Islet of Langerhans (tissue), 1 donor: ENCODE measurements around the gene HERPUD2.
"Not testable (repeated sequence)": the region's sequence is repeated elsewhere in the genome, so short reads cannot be mapped to it uniquely, and the experiment has no call there.

ENCODE experiments used
- FAIRE-seq: peaks from one replicate; lab custom pipeline; 2011; peaks lifted over from hg19 to GRCh38; lab: Jason Lieb, UNC

The HERPUD2 gene

DNA sequence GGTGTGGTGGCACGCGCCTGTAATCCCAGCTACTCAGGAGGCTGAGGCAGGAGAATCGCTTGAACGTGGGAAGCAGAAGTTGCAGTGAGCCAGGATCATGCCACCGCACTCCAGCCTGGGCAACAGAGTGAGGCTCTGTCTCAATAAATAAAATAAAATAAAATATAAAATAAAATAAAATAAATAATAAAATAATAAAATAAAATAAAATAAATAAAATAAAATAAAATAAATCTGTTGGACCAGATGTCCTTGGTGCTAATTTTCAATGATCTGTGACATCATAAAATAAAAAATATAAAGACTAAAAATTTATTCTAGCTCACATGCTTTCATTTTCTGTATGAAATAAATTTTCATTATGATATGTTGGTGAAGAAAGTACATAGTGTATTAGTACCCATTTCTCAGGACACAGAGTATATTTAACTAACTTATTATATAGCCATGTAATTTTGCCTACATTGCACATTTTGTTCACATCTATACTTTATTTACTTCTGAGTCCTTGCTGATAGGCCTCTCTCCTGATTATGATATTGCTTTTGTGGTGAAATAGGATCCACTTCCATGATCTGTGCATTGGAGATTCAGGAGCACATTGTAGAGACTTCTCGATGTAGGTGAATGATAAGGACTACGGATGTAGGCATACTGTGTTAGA, 17.8 kb upstream of the HERPUD2 start:
- no peak for FAIRE-seq

DNA sequence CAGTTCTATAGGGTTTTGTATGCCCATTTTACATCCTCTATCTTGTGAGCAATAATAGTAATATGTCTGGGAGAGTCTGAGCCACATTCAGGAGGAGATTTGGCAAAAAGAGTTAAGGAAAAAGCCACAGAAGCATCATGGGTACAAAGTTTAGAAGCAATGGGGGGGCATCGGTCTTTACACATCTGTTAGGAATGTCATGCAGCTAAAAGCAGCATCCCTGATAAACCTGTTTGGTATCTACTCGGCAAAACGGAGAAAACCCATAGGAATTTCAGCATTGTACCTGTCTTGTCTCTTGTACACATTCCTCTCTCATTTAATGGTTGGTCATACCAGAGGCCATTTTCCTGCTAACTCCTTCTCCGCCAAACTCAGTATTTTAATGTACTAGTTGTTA, 12.5 kb upstream of the HERPUD2 start:
- no peak for FAIRE-seq

DNA sequence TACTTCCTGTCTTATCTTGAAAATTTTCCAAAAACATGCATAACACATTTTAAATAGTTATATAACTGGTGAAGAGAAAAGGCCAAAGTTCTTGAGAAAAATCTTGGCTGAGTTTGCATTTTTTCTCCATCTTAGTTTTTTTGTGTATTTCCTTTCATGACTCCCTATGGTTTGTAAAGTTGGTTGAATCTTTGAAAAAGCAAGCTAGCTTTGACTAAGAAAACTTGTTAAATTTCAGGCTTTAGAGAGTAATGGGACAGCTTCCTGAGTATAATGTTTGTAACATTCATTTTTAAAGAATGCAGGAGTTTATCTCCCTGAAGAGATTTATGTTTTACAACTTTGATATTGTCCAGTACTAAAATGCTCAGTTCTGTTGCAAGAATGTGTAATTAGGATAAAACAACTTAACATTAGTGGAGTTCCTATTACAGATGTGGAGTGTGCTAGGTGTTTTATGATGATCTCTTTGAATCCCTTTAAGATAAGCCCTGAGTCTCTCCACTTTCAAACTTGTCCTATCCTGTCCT, 11.1 kb upstream of the HERPUD2 start:
- no peak for FAIRE-seq

DNA sequence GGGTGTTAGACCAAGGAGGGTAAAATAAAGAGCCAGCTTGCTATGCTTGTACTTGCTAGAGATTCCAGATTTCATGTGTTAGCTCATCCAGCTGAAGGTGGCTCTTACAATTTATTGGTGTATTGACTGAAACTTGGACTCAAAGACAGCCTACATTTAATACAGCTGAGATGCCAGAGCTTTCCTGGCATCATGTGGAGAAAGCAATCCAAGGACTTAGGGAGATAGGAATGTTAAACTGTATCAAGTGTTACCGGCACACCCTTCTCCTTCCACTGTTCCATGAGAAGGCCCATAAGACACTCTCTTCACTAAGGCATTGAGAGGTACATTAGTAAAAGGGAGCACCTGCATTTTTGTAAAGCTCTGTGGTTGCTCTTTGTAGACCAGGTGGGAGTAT, 9.3 kb upstream of the HERPUD2 start:
- no peak for FAIRE-seq

DNA sequence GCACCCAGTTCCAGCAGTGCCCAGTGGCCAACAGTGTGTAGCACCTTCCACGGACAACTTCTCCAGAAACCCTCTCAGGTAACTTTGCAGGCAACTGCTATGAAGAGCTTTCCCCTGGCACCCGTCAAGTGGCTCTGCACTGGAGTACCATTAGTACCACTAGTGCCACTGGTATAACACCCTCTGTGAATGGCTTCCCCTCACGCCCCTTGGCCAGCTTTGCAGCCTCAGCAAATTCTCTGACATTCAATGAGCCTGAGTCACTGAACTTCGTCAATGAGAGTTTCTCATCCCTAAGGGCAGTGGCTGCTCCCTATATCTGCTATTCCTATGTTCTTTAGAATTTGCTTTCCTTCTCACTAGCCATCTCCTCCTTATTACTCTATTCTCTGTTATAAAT, 7.6 kb upstream of the HERPUD2 start:
- no peak for FAIRE-seq

DNA sequence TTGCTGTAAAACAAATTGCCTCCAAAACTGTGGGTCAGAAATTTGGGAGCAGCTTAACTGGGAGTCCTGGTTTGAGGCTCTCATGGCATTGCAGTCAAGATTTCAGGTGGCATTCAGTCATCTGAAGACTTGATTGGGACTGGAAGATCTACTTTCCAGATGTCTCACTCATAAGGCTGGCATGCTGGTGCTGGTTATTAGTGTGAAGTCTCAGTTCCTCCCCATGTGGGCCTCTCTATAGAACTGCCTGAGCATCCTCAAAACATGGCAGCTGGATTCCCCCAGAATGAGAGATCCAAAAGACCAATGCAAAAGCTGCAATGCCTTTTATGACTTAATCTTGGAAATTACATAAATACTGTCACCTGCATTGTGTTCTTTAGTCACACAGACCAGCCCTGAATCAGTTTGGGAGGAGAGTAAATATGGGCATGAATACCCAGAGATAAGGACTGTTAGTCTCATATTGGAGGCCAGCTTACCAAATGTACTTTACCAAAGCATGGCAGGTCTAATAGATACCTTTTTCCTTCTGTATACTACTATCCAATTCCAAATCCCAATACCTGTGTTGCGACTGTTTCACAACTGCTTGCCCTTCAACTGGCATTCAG, 6.5 kb upstream of the HERPUD2 start:
- no peak for FAIRE-seq

DNA sequence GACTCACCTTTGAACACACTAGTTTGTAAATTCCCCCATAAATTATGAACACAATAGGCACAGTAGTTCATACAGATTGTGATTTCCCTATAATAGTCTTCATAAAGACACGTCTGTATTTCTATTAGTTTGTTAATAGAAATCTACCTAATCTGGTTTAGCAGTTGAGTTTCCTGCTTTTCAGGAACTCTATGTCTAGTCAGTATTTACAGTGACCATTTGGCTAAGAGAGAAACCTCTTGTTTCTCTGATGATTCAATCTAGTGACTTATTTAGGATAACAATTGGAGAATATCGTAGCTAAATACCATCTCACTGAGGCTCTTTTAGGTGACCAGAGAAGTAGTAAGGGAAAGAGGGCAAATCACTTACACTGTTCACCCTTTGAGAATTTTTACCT, 5.9 kb upstream of the HERPUD2 start:
- no peak for FAIRE-seq

DNA sequence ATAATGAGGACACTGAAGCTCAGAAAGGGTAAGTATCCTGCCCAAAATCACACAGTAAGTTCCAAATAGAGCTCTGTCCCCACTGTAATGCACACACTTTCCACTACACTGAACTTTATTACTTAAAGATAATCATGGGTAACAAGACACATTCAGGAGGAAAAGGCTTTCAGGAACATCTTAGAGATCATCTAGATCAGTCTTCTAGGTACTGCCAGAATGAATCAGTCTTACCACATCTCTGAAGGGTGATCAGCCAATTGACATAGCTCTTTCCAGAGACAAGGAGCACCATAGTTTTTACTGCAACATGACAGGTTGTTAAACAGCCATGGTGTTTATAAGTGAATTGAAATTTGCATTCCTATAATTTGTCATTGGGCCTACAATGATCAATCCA, 5.4 kb upstream of the HERPUD2 start:
- FAIRE-seq = no peak

DNA sequence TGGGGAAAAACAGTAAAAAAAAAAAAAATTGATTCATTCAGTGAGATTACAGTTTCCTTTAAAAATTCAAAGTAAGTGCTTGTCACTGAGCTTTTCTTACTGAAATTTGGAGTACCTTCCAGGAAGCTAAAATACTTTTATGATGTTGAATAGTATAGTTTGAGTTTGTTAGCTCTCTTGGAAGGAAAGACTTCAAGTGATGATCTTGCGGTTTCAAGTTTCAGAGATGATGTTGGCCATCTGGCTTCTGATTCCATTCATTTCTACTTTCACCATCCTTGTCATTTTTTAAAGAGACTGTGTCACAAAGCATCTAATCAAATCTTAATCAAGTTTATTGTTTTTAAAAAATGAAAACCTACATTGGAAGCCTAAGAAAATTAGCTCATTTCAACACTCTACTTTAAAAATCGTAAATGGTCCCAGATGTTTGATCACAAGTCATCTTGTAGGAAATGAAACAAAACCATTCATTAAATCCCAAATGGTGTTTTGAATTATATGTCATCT, 4.9 kb upstream of the HERPUD2 start:
- no peak for FAIRE-seq

DNA sequence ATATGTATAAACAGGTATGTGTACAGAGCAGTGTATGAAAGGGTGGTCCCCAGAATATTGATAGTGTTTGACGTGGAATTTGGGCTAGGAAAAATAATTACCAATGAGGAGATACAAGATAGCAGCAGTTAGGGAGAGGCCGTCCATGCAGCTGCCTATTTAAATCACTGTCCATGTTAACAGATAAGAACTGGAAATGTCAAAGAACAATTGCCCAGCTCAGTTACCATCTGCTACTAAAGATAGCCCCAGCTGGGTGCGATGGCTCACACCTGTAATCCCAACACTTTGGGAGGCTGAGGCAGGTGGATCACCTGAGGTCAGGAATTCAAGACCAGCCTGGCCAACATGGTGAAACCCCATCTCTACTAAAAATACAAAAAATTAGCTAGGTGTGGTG, 3.4 kb upstream of the HERPUD2 start:
- FAIRE-seq = not testable (repeated sequence)

DNA sequence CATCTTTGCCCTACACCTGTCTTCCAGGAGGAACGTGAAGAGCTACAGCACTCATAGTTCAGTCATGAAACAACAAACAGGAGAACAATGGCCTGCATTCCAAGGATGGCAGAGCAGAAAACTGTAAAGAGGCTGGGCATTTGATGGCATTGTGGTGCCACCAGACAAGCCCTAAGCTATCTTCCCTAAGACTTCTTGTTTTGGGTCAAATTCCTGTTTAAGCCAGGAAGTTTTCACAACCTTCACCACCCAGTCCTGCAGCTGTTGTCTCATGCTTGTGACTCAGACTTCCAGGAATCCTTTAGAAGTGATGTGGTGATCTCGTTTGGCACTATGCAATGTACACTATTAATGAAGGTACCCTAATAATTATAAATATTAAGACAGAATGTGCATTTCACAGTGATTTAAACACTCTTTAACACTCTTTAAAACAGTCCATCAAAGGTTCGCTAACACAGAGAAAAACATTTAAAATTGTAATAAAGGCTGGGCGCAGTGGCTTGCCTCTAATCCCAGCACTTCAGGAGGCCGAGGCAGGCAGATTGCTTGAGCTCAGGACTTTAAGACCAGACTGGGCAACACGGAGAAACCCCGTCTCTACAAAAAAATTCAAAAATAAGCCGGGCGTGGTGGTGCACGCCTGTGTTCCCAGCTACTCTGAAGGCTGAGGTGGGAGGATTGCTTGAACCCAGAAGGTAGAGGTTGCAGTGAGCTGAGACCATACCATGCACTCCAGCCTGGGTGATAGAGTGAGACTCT, 2.7 kb upstream of the HERPUD2 start:
- FAIRE-seq = no peak

DNA sequence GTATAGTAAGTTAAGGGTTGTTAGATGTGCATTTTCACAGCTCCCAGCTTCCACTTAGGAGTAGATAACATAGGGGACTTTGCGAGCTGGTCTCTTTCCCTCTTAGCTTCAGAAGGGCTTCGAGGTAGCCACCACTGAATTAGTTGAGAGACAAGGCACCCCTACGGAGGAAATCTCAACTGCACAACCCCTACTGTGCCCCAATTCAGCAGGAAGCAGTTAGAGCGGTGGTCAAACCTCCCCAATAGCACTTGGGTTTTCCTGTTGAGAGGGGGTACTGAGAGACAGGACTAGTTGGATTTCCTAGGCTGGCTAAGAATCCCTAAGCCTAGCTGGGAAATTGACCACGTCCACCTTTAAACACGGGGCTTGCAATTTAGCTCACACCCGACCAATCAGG, 1.1 kb upstream of the HERPUD2 start:
- no peak for FAIRE-seq

DNA sequence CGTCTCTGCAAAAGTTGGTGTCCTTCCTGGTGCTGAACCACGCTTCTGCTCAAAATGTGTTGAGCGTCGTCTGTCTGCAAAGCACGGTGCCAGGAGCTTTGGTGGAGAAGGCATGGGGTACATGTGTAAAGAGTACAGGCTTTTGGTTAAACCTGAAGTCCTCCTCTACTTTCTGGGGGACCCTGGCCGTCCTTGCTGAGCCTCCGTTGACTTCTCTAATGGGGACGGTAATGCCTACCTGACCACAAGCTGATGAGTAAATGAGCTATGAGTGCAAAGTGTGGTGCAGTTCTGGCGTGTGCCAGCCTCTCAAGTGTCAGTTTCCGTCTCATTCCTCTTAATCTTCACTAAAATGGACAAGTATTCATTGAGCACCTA, 527 bp upstream of the HERPUD2 start:
- no peak for FAIRE-seq

DNA sequence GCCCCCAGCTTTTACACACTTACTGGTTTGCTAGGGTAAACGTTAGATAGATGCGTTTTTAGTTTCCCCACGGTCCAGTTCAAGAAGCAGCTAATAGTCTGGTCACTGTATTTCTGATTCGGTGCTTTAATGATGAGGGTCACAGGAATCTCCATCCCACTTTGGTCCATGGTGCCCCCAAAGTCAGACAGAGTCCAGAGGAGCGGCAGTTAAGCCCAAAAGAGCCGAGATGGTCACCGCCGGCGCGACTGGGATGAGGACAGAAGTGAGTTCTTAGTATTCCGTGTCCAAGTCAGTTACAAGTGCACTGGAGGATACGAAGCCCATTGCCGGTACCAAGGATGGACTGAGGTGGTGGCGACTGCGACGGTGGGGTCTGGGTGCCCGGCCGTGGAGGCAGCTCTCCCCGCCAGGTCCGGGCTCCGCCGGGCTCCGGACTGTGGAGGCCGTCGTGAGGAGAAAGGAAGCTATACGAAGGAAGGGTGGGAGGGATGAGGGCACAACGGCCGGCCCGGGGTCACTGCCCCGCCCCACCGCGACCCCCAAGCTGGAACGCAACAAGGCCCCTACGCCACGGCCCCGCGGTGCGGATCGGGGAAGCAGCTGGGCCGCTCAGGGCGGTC, 663 bp downstream of the HERPUD2 start:
- FAIRE-seq = no peak

DNA sequence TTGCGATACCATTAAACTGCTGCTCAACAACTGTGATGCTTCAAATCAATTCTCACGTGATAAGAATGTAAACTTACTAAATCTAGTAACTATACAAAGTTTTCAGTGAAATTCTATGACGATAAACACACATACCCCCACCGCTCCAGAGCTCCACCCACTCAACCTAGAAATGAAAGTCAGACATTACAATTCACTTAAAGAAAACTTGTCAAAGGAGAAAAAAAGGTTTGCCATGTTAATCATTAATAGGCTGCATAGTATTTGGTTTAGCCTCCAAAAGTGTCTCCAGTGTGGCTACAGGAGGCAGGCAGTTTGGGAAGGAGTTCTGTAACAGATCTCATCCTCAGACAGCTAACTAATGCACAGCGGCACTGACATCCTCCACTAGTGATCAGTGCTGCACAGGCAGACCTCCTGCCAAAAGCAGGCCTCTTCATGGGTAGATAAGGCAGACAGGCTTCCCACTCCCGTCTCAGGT, 3.1 kb downstream of the HERPUD2 start:
- no peak for FAIRE-seq

DNA sequence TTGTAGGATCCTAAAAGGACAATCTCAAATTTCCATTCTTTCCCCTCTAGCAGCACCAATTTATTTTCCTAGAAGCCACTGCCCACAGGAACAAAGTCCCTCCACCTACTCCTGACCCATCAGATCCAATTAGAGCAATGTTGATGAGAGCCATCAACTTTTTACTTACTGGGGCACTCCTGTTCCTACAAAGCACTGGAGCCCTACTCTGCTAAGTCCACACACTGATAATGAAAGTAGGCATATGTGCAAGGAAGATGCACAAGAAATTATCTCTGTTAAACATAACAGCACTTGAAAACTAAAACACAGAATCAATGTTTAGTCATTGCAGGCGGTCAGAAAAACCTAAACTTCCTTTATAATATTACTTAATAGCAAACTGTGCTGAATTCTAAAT, 3.6 kb downstream of the HERPUD2 start:
- FAIRE-seq = no peak

DNA sequence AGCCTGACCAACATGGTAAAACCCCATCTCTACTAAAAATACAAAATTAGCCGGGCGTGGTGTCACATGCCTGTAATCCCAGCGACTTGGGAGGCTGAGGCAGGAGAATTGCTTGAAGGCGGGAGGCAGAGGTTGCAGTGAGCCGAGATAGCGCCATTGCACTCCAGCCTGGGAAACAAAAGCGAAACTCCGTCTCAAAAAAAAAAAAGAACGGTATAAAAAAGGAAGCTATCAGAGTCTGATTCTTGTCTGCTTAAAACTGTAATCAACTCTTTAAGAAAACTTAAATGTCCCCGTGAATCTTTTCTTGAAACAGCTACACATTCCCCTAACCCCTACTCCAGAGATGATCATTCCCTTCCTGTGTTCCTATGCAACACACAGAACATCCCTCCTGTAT, 4.3 kb downstream of the HERPUD2 start:
- FAIRE-seq = not testable (repeated sequence)

DNA sequence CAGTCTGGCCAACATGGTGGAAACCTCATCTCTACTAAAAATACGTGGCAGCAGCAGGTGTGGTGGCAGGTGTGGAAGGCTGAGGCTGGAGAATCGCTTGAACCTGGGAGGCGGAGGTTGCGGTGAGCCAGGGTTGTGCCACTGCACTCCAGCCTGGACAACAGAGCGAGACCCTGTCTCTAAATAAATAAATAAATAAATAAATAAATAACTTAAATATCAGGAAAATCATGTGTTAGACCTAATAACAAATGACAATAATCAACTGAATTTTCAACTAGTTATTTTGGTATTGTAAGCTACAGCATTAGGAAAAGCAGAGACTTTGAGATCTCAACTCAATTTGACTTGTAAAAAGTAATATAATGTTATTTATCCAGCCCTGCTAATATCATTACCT, 9.2 kb downstream of the HERPUD2 start:
- no peak for FAIRE-seq

DNA sequence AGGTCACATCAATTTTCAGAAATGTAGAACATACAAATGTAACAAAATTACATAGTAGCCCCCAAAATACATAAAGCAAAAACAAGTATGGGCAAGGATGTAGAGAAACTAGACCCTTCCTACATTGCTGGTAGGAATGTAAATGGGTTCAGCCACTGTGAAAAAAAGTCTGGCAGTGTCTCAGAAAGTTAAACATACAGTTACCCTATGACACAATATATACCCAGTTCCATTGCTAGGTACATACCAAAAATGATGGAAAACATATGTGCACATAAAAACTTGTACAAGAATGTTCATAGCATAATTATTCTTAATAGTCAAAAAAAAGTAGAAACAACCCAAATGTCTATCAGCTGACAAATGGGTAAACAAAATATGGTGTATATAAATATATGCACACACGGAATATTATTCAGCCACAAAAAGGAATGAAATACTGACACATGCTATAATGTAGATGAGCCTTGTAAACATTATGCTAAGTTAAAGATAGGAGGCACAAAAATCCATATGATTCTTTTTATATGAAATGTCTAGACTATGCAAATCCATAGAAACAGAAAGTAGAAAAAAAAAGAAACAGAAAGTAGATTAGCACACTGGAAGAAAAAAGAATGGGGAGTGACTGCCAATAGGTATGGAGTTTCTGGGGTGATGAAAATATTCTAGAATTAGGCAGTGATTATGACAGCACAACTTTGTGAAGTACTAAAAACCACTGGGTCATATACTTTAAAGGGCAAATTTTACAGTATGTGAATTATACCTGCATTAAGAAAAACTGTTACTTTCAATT, 13.5 kb downstream of the HERPUD2 start:
- FAIRE-seq = no peak

DNA sequence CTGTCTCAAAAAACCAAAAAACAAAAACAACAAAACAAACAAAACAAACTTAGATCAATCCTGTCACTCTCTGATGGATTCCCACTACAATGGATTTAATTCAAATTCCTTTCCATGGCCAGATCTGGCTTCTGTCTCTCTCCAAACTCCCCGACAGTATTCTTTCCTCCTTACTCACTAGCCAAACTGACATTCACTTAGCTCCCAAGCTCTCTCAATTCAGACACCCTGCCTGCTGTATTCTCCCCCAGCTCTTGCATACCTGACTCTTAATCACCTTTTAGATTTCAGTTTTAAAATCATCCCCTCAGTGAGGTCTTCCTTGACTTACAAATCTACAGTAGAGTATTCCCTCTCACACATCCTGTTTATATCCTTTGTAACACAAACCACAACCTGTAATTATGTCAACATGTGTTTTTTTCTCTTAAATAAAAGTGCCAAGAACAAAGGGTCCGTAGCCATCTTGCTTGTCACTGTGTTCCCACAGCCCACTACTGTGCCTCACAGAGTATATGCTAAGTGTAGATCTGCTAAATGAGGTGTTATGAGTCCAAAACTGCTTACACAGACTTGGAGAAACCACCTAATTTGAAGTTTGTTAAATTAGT, 14.4 kb downstream of the HERPUD2 start:
- FAIRE-seq = peak; percentile 17

DNA sequence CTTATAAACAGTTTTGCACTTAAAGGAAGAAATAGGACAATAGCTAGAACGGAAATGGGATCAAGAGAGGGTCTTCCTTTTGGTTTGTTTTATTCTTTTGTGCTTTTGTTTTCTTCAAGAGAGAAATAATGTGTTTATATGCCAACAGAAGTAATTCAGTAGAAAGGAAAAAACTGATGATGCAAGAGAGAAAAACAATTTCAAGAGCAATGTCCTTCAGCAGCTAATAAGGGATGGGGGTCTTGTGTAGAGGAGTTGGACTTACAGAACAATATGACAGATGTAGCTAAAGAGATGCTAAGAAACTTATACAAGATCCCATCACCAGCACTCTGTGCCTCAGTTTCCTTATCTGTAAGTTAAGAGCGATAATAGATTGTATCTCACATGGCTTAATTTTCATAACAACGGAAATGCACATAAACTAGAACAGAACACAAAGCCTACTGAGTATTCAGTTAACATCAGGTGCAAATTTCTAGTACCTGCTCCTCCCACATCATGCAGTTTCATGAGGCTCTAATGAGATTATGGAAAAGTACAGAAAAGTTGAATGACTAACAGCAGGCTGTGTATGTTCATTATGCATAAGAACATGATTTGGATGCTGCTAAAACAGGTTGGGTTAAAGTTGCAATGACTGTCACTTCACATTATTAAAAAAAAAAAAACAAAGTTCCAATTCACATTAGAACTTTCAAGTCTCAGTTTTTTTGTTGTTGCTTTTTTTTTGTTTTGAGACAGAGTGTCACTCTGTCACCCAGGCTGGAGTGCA, 17.2 kb downstream of the HERPUD2 start:
- no peak for FAIRE-seq
